Cerebellar cortex (tissue), 1 donor: Measurements from ENCODE around the gene MBTPS1.
"Not testable (repeated sequence)": the region's sequence is repeated elsewhere in the genome, so short reads cannot be mapped to it uniquely, and the experiment has no call there.

Source experiments
- DNase-seq: peaks from one replicate; pipeline ENCODE4 v3.0.0-alpha.2; 2015; ENCODE audit warnings: low spot score

Gene MBTPS1

DNA sequence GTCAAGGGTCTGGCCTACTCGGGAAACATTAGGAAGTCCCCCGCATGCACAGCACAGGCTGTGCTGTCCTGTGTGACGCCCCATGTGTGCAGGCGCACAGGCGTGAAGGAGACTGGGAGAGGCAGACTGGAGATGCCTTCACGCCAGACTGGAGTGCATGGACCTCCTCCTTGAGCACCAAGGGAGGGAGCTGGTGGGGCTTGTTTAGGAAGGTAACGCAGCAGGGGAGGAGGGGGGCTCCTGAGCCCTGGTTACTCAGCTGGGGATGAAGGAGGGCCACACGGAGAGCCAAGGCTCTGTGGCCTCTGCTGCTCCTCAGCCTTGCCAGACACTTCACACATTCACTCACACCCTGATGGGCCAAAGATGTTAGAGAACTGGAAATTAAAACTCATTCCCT, 20.5 kb upstream of the MBTPS1 start:
- no peak for DNase-seq

DNA sequence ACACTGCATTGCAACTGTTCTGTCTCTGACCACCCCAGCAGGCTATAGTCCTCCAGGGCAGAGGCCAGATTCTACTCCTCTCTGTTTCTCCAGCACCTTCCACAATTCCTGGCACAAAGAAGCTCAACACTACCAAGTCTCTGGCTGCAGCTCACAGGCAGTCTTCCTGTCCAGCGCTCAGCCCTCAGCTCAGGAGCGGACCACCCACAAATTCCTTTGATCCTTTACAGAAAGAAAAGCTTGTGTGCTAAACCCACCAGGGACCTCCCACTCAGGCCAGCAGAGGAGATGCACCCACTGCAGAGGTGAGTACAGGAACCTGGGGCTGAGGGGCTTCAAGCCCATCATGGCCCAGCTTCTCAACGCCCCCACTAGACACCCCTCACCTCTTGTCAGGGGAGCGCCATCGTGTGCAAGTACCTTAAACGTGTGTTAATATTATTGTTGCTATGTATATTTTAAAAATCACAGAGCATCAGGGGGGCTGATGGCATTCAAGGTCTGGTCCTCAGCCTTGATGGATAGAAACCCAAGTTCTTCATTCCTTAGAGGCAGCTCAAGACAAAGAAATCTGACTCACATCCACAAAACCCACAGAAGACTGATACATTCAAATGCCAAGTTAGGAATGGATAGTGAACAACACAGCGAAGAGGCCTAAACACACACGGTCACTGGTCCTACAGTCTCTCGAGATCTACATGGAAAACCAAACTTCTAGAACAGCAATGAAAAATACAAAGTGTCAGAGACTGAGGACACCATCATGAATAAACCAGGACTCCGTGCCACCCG, 19.8 kb upstream of the MBTPS1 start:
- peak; percentile 34 for DNase-seq

DNA sequence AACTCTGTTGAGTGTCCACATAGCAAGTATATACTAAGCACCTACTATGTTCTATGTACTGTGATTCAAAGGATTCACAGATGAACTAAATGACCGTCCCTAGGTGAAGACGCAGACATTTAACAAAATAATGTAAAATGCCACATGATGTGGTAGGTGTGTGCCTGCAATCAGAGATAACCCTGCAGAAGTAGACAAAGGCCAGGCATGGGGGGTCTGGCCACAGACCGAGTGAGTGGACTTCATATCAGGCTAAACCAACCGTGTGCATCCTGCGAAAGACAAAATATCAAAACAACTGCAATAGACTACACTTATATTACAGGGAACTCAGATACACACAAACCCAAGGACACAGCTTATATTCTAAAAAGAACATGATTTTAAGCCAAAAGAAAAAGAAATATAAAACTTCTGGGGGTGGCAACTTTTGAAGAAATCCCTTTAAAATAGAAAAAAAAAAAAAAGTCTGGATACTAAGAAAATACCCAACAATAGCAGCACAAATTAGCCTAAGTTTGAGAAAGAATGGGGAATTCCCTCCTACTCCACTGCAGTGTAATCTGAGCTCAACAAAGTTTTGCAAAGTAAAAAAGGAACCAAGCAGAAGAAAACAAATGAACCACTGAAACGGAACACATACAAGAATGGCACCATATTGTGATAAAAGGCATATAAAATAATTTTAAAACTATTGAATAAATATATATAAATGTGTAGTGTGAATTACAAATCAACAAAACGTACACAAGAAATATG, 16.0 kb upstream of the MBTPS1 start:
- DNase-seq: no peak

DNA sequence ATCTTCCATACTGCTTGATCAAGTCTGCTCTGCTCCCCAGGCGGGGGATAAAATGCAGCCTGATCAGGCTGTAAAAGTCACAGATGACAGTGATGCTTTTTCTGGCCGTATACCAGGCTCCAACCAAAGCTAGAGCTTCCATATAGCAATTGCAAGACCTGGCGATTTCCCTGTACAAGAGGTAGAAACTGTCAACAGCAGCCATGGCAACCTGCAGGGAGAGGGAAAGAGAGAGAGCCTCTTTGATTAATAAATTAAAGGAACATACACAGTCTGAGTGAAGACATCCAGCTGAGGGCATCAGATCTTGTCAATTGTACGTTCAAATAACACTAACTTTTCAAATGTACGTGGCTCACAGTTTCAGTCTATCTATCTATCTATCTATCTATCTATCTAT, 14.4 kb upstream of the MBTPS1 start:
- DNase-seq: no peak

DNA sequence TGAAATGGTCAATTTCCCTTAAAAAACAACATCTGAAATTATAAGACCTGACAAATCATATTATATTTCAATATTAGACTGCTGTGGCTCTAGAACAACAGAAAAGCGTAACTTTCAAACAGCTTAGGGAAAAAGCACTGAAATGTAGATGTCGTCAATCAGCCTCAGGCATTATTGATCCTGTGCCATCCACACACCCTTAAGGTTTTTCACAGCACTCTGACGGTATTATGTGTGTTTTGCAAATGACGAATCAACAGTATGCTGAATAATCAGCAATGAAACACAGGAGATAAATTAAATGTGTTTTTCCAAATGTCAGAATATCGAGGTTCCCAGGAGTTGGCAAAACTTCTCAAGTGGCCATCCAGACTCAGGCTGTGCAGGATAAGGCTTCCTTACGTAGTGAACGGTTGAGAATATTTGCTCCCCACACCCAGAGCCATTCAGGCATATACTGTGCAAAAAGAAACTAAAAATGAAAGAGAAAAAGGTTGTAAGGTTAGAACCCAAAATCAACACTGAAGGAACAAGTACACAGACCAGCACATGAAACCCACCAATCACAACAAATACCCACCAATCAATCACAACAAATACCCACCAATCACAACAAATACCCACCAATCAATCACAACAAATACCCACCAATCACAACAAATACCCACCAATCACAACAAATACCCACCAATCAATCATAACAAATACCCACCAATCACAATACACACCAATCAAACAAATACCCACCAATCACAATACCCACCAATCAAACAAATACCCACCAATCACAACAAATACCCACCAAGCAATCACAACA, 7.7 kb upstream of the MBTPS1 start:
- DNase-seq: no peak

DNA sequence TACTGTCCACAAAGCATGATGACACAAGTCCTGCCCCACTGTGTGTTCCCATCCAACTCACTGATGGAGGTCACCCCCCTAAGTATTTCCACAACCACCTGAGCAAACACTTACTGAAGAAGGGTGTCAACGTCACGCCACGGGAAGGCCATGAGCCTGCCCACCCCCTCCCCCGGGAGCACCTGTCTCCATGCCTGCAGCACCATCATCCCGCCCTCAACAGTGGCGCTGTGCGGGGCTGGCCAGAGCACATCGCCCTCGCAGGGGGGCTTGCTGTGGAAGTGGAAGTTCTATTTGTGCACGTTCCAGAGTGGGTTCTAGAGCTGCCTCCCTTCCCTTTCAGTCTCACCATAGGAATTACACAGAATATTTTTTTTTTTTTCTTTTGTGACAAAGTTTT, 4.3 kb upstream of the MBTPS1 start:
- DNase-seq: no peak

DNA sequence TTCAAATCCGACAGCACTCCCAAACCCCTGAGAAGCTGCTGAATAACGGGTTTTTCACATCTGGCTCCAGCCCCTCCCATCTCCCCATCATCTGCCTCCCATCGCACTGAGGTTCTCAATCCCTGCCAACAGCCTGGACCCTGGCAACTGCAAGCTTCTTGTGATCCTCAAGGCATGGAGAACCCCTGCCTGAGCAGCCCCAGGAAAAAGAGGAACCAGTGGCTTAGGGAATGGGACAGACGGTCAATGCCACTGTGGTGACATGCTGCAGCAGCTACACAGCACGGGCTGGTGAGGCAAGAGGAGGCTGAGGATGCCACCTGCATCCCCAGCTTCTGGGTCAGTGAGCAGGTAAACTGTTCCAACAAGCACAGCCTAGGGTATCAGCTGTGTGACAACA, 3.3 kb upstream of the MBTPS1 start:
- DNase-seq: no peak

DNA sequence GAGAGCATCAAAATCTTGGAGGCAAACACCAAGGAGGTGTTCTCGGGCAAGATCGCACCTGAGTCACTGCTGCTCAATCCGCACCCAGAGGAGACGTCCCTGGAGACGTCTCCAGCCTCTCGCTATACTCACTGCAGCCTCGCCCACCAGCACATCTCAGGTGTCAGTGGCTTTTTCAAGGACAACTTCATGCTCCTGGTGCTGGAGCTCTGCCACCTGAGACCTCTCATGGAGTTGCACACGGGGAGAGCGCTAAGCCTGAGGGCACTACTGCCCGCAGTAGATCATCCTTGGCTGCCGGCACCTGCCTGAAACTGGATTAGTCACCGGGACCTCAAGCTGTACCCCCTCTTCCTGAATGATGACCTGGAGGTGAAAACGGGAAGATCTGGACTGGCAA, 2.6 kb upstream of the MBTPS1 start:
- no peak for DNase-seq

DNA sequence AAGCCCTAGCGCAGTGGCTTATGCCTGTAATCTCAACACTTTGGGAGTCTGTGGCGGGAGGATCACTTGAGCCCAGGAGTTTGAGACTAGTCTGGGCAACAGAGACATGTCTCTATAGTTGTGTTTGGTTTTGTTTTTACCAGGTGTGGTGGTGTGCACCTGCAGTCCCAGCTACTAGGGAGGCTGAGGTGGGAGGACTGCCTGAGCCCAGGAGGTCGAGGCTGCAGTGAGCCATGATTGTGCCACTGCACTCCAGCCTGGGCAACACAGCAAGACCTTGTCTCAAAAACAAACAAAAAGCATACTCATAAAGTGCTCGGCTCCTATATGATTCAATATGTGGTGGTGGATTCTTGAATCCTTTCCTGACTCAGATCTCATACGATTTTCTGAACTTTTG, 1.6 kb upstream of the MBTPS1 start:
- not testable (repeated sequence) for DNase-seq

DNA sequence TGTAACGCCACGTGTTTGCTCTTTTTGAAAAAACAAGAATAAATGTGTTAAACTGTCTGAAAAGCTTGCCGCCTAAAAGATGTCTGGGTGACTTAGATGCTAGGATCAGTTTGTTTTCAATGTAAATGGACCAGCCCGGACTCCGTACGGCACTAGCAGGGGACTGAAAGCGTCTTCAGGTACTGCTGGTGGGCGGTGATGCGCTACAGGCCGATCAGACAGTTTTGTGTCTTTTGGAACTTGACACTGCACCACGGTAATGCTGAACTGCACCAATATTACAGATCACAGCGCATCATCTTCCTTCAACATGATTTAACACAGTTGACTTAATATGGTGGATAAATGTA, 727 bp upstream of the MBTPS1 start:
- DNase-seq: peak; percentile 60

DNA sequence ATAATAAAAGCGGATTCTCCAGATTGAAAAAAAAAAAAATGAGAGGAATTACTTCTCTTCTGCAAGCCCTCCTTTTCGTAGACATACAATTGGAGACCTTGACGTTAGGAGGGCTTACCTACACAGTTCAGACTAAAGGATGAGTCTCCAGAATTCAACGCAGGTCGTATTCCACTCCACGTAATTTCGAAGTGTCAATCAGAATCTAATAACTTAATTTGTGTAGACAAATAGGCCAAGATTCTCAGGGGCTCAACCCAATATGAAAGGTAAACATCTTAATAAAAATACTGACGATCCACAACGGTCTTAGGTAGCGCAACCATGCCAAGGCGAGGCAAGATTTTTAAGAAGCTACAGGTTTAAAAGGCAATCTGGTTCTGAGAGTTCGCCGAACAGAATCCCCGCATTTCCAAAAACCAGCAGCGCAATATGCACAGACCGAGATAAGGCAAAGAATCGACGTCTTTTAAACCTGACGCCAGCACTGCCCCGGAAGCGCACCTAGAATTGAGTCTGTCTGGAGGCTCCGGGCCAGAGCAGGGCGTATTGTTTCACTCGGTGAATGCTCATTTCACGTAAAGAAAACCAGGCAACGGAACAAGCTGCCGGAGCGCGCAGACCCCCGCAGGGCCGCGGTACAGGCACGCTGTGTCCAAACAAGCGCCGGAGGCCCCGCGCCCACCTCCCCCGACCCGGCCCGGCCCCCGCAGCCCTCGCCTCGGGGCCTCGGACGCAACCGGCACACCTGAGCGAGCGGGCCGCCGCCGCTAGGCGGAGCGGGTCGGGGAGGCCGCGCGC, 623 bp downstream of the MBTPS1 start:
- DNase-seq: peak; percentile 55

DNA sequence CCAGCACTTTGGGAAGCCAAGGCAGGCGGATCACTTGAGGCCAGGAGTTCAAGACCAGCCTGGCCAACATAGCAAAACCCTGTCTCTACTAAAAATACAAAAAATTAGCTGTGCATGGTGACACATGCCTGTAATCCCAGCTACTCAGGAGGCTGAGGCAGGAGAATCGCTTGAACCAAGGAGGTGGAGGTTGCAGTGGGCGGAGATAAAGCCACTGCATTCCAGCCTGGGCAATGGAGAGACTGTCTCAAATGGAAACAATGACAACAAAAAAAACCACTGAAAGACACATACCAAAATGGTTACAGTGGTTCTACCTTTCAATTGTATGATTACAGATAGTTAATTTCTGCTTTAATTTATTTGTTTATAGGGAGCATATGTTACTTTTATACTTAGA, 4.8 kb downstream of the MBTPS1 start:
- DNase-seq: not testable (repeated sequence)

DNA sequence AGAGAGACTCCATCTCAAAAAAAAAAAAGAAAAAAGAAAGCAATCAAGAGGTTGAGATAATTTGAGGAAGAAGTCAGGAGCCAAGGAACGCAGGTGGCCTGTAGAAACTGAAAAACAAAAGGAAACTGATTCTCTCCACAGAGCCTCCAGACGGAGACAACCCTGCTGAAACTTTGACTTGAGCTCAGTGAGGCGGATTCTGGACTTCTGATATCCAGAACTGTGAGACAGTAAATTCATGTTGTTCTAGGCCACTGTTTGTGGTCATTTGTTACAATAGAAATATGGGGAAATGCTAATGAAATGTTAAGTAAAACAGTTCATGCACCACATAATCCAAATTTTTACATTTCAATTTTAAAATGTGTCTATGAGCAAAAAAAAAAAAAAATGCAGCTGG, 5.2 kb downstream of the MBTPS1 start:
- no peak for DNase-seq

DNA sequence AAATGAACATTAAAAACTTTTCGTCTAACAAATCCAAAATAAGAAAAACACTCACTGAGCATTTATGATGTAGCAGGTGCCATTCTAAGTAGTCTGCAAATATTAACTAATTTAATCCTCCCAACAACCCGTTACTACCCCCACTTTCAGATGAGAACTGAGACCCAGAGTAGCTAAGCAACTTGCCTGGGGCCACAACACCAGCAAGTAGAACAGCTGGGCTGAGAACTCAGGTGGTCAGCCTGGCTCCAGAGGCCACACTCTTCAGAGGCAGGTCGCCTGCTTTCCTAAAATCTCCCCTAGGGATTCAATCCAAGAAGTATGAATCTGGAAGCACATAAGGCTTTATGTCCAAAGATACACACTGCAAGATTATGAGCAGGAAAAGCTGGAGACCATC, 6.2 kb downstream of the MBTPS1 start:
- no peak for DNase-seq

DNA sequence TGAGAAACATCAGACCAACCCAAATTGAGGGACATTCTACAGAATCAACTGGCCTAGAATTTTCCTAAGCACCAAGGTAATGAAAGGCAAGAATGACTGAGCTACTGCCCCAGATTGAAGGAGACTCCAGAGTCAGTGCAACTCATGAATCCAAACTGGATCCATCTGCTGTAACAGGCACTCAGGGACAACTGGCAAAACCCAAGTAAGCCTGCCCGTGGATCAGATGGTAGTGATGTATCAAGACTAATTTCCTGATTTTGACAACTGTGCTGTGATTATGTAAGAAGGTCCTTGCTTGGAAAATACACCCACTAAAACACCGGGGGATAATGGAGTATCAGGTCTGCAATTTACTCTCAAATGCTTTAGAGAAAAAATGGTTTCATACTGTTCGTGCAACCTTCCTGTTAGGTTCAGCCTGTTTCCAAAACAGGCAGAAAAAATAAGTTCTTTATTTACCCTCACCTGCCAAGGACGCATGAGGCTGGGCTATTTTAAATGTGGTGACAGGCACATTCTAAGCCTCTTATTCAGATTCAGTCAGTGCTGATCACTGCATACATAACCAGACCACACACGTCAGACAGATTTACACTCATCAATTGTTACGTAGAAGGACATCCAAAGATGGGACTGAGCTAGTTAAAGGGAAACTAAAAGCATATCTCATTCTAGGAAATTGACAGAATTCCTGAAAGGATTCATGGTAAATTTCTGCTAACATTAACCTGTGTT, 7.0 kb downstream of the MBTPS1 start:
- DNase-seq: peak; percentile 69

DNA sequence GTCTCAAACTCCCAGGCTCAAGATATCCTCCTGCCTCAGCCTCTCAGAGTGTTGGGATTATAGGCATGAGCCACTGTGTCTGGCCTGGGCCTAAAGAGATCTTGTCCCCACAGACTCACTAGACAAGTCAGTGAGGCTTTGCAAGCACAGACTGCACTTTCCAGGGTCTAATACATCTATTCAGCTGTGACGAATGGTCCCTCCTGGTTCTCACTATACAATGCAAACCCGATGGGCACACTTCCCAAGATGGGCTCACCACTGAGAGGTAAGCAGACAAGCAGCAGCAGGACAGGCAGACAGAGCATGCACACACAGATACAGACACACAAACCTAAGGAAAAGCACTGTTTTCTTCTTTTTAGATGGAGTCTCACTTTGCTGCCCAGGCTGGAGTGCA, 8.8 kb downstream of the MBTPS1 start:
- DNase-seq: no peak

DNA sequence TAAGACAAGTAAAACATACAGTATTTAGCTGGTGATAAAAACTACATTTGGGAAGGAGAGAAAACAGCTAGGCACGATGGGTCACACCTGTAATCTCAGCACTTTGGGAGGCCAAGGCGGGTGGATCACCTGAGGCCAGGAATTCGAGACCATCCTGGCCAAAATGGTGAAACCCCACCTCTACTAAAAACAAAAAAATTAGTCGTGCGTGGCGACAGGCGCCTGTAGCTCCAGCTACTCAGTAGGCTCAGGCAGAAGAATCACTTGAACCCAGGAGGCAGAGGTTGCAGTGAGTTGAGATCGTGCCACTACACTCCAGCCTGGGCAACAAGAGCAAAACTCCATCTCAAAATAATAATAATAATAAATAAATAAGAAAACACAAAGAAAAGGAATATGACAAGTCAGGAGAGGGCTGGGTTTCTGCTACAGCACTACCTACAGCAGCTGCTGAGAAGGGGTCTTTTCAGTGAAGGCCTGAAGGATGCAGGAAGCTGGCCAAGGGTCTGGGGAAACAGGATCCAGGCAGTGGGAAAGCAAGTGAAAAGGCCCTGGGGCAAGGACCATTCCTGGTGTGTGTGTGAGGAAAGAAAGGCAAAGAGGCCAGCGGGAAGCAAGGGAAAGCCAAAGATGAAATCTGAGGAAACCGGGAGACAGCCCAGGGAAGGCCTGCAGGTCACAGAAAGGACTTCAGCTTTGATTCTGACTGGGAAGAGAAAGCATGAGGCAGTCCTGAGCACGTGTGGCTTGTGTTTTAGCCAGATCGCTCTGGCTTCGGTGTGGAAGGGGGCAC, 10.6 kb downstream of the MBTPS1 start:
- DNase-seq: no peak

DNA sequence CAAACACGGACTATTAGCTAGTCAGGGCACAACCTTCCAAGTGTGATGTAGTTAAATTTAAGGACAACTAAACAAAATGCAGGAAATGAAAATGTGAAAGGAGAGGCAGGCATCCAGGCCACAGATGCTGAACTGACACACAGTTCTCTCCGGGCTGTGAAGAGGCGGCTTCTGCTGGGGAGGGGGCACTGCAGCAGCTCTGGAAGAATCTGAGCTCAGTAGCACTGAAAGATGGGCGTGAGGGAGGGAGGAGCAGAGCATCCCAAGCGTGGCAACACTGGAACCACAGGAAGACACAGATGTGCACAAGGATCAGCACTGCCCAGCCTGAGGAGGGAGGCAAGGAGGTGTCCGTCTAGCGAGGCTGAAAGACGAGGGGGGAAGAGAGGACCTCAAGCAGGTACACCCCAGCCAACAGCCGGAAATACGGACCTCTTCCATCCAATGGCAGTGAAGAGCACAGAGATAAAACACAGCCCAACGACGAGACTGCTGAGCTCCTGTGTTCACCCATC, 11.4 kb downstream of the MBTPS1 start:
- DNase-seq: no peak

DNA sequence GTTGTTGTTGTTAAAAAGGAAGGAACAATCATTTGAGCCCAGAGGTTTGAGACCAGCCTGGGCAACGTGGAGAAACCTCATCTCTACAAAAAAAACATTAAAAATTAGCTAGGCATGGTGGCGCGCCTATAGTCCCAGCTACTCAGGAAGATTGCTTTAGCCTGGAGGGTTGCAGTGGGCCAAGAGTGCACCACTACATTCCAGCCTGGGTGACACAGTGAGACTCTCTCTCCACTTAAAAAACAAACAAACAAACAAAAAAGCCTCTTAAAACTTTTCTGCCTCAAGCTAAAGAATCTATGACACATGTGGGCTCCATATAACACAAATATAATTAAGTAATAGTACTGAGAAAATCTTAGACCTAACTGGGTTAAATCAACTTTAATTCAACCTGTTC, 12.5 kb downstream of the MBTPS1 start:
- DNase-seq: no peak

DNA sequence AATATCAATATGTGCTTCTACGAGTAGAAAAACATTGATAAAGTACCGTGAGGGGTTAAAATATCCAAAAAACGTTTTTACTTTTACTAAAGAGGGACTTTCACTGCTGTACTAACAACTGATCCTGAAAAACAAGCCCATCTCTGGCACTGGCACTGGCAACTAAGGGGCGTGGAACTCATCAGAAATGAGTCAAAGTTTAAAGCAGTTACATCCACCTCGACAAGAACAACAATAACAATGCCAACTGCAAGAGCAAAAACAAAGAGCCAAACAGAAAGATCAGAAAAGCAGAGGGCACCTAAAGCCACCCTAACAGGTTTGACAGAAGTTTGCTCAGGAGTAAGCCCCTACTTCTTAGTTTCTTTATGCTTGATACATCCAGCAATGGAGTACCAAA, 13.1 kb downstream of the MBTPS1 start:
- DNase-seq: no peak
